Right lobe of liver (tissue), 6 donors: ENCODE results near the gene LMX1B. TPM values are rescaled to one million over a fixed set of nuclear protein-coding genes. Genes with fewer than 3 reads are reported as not detected.

Experiments
- ATAC-seq, 4 donors: fragments of 200-7000 bp; cut with Tn5 transposase; one replicate each; pipeline ENCODE4 v1.9.1; 2020; ENCODE audit warnings: mild to moderate bottlenecking in 4 of 4, moderate library complexity in 4 of 4
- DNase-seq, 3 donors: peaks; one replicate each; pipeline ENCODE4 v3.0.0-alpha.2; 2020
- H3K27ac ChIP-seq, 3 donors: fragments of 200-600 bp; one replicate each; pipeline ENCODE4 v1.8.0; 2022
- H3K27me3 ChIP-seq, 2 donors: fragments of 200-600 bp; one replicate each; pipeline ENCODE4 v1.8.0; 2022
- H3K36me3 ChIP-seq, 4 donors: fragments of 200-600 bp; sonication (generic) in 1 of 4; one replicate each; pipeline versions ENCODE4 v1.5.1 to v1.8.0; 2017 to 2022; ENCODE audit warnings: control low read depth in 1 of 4
- H3K4me1 ChIP-seq, 4 donors: fragments of 200-600 bp; sonication (generic) in 1 of 4; one replicate each; pipeline versions ENCODE4 v1.5.1 to v1.8.0; 2017 to 2022; ENCODE audit warnings: control low read depth in 1 of 4
- H3K4me3 ChIP-seq, 3 donors: fragments of 200-600 bp; one replicate each; pipeline ENCODE4 v1.8.0; 2022
- H3K9me3 ChIP-seq, 4 donors: fragments of 200-600 bp; sonication (generic) in 1 of 4; one replicate each; pipeline versions ENCODE4 v1.5.1 to v1.8.0; 2017 to 2022; ENCODE audit warnings: control low read depth in 1 of 4
- CTCF ChIP-seq, 4 donors: fragments of 200-600 bp in 3 of 4; fragments of 450-650 bp in 1 of 4; IDR thresholded peaks; one replicate each; pipeline versions ENCODE4 v1.5.1 to v1.8.0; 2016 to 2022; ENCODE audit warnings: antibody characterized with exemption in 4 of 4, mild to moderate bottlenecking in 2 of 4
- POLR2A ChIP-seq: fragments of 450-650 bp; IDR thresholded peaks from one replicate; pipeline ENCODE4 v1.6.1; 2017; ENCODE audit warnings: antibody characterized with exemption, mild to moderate bottlenecking
- WGBS: methylation state at CpG from one replicate; pipeline ENCODE4 v1.1.6; 2018; ENCODE audit warnings: low coverage, low lambda C conversion rate; ENCODE audit not compliant: insufficient coverage; ENCODE audit errors: missing lambda C conversion rate; 5-methylcytosine and 5-hydroxymethylcytosine counted together
- intact Hi-C, 2 donors: fragments of 100-400 bp; cut with DNase I; formaldehyde crosslinking; loops; one replicate each; pipeline versions ENCODE4 v1.11.2 to v1.14.1; 2022
- total RNA-seq, 6 experiments: library from RNA; depleted of rRNA in 2 of 6; stranded (reverse); fragments of >200 nt in 2 of 6; fragmentation: NEBNext Ultra II Directional in 3 of 6; extraction: Animal tissue kit (Norgen Biotek cat#: 25700) in 3 of 6; gene quantifications; one replicate each; pipeline versions ENCODE4 v1.1.0 to v1.2.4, GENCODE V29; 2016 to 2023
- donor health status: DM: no; HTN: yes; CAD: no.
- donor health status: DM: no; HTN: no; CAD: no.
- donor health status: DM: no; HTN: no; CAD: no.
- donor health status: DM: no; HTN: yes; CAD: no.
- donor health status: DM: no; HTN: yes; CAD: no.

The LMX1B gene
- total RNA-seq, 6 experiments from 2014 or later = not detected

- no peaks in the 10 kb centered on the region for H3K9me3 ChIP-seq
- H3K27me3 ChIP-seq = peaks cover 18 to 48% of the 10 kb centered on the region in 2 donors
- intact Hi-C loops = no loop called here
- H3K4me3 ChIP-seq = no peak overlapping the region
- H3K36me3 ChIP-seq = no peaks in the 10 kb centered on the region
- H3K27ac ChIP-seq = no peak overlapping the region
- no peaks in the 10 kb centered on the region for H3K4me1 ChIP-seq
- TF ChIP-seq POLR2A (no peak), CTCF (IDR thresholded peaks at IDR 0.05) (no peak)
- no peak for ATAC-seq
- WGBS = 13% methylated on average over 3 of the region's 10 CpGs
- DNase-seq = no peak
Measured at GRCh38 chr9:126619361-126620135, 5.8 kb downstream of the LMX1B start.

- Histone ChIP-seq H3K4me1 (peaks cover 0 to 7% (median 0%) of the 10 kb centered on the region in 4 donors), H3K4me3 (no peak overlapping the region), H3K27me3 (peaks cover 18 to 48% of the 10 kb centered on the region in 2 donors), H3K27ac (no peak overlapping the region), H3K9me3 (no peaks in the 10 kb centered on the region), H3K36me3 (no peaks in the 10 kb centered on the region)
- DNase-seq = no peak
- TF ChIP-seq CTCF (IDR thresholded peaks at IDR 0.05) = no peak
- no peak for TF ChIP-seq POLR2A
- ATAC-seq = no peak
- WGBS = 7% methylated on average over 6 of the region's 7 CpGs
- intact Hi-C loops = no loop called here
Measured at GRCh38 chr9:126620478-126620877, 6.8 kb downstream of the LMX1B start.

- H3K27me3 ChIP-seq = peaks cover 18 to 54% of the 10 kb centered on the region in 2 donors
Measured at GRCh38 chr9:126621061-126621918, 7.6 kb downstream of the LMX1B start.

More at GRCh38 chr9:126621061-126621918, 7.6 kb downstream of the LMX1B start:
- TF ChIP-seq POLR2A (no peak), CTCF (IDR thresholded peaks at IDR 0.05) (no peak)
- H3K36me3 ChIP-seq = no peaks in the 10 kb centered on the region
- intact Hi-C loops = no loop called here
- DNase-seq = no peak
- no peak for ATAC-seq
- 8% methylated on average over 15 of the region's 15 CpGs for WGBS
- H3K4me3 ChIP-seq = no peak overlapping the region
- H3K27ac ChIP-seq = no peak overlapping the region
- no peaks in the 10 kb centered on the region for H3K9me3 ChIP-seq
- H3K4me1 ChIP-seq = peaks cover 0 to 15% (median 0%) of the 10 kb centered on the region in 4 donors
